ENCODE measurements around the gene KLHL40. TPM values are rescaled to one million over a fixed set of nuclear protein-coding genes. Genes with fewer than 3 reads are reported as not detected.

The KLHL40 gene
- total and polyA plus RNA-seq, 10 of the 15 experiments (the other 5 are each of a cell fraction or from before 2014, with no cell fraction given): not detected

- H4K20me1 ChIP-seq (ENCODE audit: control insufficient read depth, insufficient read depth): 0 out of 2 replicates have a peak, but pooled peaks cover 2% of the 10 kb centered on the region
- no peak overlapping the region for H3K27ac ChIP-seq (ENCODE audit: control insufficient read depth, insufficient read depth)
Measured at GRCh38 chr3:42640129-42640528, 45.2 kb upstream of the KLHL40 start.

More at GRCh38 chr3:42640129-42640528, 45.2 kb upstream of the KLHL40 start:
- RAD21 ChIA-PET (ENCODE audit: unreplicated experiment): no interaction called here
- Histone ChIP-seq H3K9ac (ENCODE audit: control insufficient read depth, insufficient read depth, low read length) (no peak overlapping the region), H3K79me2 (ENCODE audit: control insufficient read depth, insufficient read depth, low read length) (peaks cover 8% of the 10 kb centered on the region), H3K4me1 (ENCODE audit: control insufficient read depth, insufficient read depth, low read length) (peaks cover 17% of the 10 kb centered on the region), H3K36me3 (ENCODE audit: control insufficient read depth in 2 of 2, insufficient read depth in 2 of 2, low read length in 1 of 2) (peaks cover 16 to 53% of the 10 kb centered on the region in 2 experiments), H3K27me3 (replicated peaks in 1 of 2; ENCODE audit: control insufficient read depth in 2 of 2, insufficient read depth in 2 of 2, low read length in 1 of 2) (no peaks in the 10 kb centered on the region), H3K4me2 (ENCODE audit: control insufficient read depth, insufficient read depth) (no peak overlapping the region), H3K4me3 (no peak overlapping the region), H3K9me3 (replicated peaks; ENCODE audit: control insufficient read depth, insufficient read depth, low read length) (no peaks in the 10 kb centered on the region), H2AFZ (ENCODE audit: control insufficient read depth, low read depth, low read length) (no peak overlapping the region)
- TF ChIP-seq LARP7 (IDR thresholded peaks at IDR 0.05) (no peak), EGR1 (IDR thresholded peaks at IDR 0.05; ENCODE audit: borderline replicate concordance in 1 of 2, low read depth in 2 of 2, low read length in 2 of 2) (no peak), IKZF2 (IDR thresholded peaks at IDR 0.05) (no peak), CHD4 (IDR thresholded peaks at IDR 0.05) (no peak), ELK1 (IDR thresholded peaks at IDR 0.05; ENCODE audit: low read depth, low read length) (no peak), STAT1 (conservative IDR thresholded peaks at IDR 0.05) (no peak), PAX8 (IDR thresholded peaks at IDR 0.05) (no peak), PAX5 (IDR thresholded peaks at IDR 0.05; ENCODE audit: borderline replicate concordance, low read depth, low read length) (no peak), MYB (IDR thresholded peaks at IDR 0.05; ENCODE audit: borderline replicate concordance, low read depth, low read length) (no peak), BCL11A (IDR thresholded peaks at IDR 0.05; ENCODE audit: low read depth, low read length) (no peak)
- POLR2A ChIA-PET: no interaction called here
- SMC1A ChIA-PET (ENCODE audit: uncharacterized antibody, unreplicated experiment): interaction anchor here (1.6 kb wide), 1 partner anchor 27 kb away, joined by 5 read pairs; no protein-coding TSS in a partner anchor
- CTCF ChIA-PET: no interaction called here
- ATAC-seq: no peak
- FAIRE-seq: no peak
- DNase-seq (ENCODE audit: low read depth, low spot score): no peak
- in situ Hi-C loops (cut with MboI) (no loop called here), intact Hi-C loops (cut with micrococcal nuclease; ENCODE audit: unreplicated experiment) (no loop called here)
- no TSS peak for BruUV-seq (replicated peaks)
